ENCODE measurements around the gene LYSMD3.

Gene LYSMD3

DNA sequence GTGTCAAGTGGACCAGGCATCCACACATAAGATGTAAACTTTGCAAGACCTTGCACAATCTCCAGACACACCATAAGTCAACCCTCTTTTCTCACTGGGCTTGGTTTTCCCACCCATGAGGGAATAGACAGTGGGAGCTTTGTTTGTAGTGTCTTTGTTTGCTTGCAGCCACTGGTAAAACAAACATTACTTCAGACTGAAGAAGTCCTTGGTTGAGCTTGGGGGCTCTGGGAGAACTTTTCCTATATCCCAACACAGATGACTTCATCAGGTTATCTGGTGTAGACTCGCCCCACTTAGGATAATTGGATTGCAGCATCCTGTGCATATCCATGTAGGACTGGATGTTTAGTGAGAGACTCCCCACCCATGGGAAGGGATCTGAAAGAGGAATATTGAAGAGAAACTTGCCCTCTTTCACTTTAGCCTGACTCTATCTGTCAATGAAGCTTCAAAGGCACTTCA lies 17.7 kb upstream of the LYSMD3 start:
- DNase-seq, result no peak

GRCh38 chr5:90546216-90546837 lies 16.9 kb upstream of the LYSMD3 start:
- no peak for DNase-seq

DNA sequence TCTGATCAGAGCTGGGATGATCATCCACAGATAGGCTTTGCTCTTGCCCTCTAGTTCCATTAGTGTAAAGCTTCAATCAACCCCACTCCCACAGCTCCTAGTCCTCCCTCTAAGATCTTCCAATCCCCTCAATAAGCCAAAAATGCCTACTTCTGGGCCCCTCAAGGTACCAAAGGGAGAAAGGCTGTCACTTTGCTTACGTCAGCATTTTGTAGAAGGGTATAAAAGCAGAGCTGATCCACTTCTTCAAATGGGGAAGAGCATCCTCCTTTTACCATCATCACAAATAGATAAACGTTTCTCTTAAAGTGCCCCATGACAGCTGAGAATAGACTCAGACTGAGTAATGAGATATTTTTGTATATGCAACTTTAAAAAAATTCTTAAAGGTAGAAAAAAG lies 16.1 kb upstream of the LYSMD3 start:
- no peak for DNase-seq

GRCh38 chr5:90542827-90543519 lies 13.6 kb upstream of the LYSMD3 start:
- no peak for DNase-seq

GRCh38 chr5:90534922-90535321 lies 5.5 kb upstream of the LYSMD3 start:
- no peak for DNase-seq

- DNase-seq, result no peak
Measured at GRCh38 chr5:90533794-90534193, 4.4 kb upstream of the LYSMD3 start.

DNA sequence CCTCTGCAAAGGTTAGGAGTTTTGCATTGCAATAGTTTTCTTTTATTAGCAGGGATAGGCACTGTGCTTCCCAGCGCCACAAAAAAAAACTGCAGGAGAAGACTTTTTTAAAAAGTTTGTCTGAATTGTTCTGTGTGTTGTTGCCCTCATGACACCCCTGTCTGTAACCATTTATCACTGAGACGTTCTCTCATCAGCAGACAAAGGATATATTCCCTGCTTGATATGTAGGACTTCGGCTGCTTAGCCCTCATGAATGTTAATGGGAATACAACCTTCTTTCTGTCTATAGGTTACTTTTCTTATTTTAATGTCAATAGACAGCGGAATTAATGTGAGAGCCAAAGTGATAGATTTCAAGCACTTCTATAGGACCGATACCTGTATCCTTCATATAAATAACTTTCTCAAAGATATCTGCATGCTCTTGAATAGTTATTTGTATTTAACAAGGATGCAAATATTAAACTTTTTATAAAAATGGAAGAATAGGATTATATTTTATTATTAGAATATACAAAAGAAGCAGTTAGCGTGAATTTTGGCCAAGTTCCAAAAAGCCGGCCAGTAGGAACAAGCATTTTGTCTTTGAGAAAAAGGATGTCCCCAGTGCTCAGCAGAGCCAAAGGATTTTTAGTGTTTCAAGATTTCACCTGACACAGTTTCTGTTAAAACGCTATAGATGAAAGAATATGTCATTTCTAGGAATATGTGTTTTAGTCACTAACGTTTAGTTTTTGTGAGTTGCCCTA lies 1.5 kb upstream of the LYSMD3 start:
- no peak for DNase-seq

- peak; percentile 50 for DNase-seq
Measured at GRCh38 chr5:90529939-90530677, 724 bp upstream of the LYSMD3 start.

DNA sequence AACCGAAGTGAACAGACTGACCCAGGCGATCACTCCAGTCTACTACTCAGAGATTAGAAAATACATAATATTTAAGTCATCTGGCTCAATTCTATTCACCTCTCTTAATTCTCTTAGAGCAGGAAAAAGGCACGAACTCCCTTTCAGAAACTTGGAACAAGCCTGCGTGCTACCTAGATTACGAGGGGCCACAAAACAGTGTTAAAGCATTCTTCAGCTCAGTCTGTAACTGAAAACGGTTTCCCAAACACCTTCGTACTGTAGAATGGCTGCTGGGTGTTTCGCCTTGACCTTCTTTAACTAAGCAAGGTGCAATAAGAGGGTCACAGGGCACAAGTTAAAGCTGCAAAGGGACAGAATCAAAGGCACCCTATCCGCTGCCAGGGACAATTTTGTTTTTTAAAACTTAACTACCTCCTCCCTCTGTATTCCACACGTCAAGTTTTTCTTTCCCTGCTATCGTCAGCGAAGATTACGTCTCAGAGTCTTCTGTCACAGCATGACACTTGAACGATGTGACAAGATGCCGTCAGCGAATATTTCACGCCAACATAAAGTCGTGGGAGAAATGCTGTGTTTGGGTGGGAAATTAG lies 687 bp downstream of the LYSMD3 start:
- no peak for DNase-seq

GRCh38 chr5:90519081-90519480 lies 10.3 kb downstream of the LYSMD3 start:
- DNase-seq, result no peak

GRCh38 chr5:90518661-90519060 lies 10.7 kb downstream of the LYSMD3 start:
- DNase-seq, result no peak

DNA sequence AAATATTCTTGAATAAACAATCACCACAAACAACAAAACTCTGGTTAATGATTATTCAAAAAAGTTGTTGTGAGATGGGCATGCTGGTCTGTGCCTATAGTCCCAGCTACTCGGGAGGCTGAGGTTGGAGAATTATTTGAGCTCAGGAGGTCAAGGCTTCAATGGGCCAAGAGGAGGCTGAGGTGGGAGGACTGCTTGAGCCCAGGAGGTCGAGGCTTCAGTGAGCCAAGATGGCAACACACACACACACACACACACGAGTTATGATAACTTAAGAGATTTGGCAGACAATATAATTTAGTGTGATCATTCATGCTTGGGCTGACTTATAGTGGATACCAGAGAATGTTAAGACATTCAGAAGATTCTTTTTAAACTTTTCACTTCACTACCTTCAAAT lies 14.9 kb downstream of the LYSMD3 start:
- DNase-seq, result no peak

DNA sequence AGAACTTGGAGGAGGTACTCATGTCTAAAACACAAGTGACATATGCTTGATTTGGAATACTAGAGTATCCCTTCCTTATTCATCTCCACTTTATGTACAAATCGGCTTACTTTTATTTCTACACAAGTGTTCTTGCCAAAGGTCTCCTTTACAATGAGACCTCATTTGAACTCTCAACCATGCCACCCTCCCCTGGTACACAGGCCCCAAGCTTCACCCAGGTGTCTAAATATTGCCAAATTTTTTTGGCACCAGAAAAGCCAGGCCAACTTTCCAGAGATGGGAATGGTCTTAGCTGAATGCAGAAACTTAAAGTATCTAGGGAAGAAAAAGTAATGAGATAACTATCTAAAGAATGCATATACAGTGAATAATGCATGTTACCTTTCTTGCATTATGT lies 18.9 kb downstream of the LYSMD3 start:
- DNase-seq, result no peak

- DNase-seq, result no peak
Measured at GRCh38 chr5:90506221-90506620, 23.2 kb downstream of the LYSMD3 start.

- no peak for DNase-seq
Measured at GRCh38 chr5:90504743-90505142, 24.6 kb downstream of the LYSMD3 start.

DNA sequence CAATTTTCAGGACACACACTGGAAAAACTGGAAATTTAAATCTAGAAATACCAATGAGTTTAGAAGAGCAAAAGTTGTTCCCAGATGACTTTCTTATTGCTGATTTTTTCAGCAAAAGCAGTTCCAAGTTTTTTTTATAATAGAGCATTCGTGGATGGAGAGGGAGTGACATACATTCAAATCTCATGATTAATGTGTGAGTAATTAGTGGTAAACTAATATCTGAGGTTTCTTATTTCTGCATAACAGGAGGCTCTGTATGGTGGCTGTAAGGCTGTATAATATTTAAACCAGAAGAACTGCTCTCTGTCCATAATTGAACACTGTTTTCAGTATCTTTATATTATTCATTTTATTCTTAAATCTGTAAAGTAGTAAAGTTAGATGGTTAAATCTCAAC lies 25.8 kb downstream of the LYSMD3 start:
- DNase-seq, result no peak

- no peak for DNase-seq
Measured at GRCh38 chr5:90495146-90495545, 34.2 kb downstream of the LYSMD3 start.

GRCh38 chr5:90494043-90494442 lies 35.3 kb downstream of the LYSMD3 start:
- no peak for DNase-seq

DNA sequence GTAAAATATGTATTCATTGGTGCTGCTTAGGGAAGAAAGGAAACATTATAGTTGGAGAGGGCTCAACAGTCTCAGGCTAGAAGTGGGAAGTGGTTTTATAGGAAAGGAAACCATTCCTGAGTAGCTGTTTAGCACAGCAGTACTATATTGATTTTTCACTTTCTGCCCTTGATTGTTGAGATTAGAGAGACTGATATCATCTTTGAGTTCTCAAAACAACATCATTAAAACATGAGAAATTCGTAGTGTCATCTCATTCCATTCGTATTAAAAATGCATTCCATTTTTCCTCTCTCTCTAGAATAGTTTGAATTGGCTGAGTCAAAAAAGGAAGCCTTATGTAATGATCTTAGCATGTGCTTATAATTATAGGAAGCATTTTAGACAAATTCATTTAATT lies 40.6 kb downstream of the LYSMD3 start:
- no peak for DNase-seq

DNA sequence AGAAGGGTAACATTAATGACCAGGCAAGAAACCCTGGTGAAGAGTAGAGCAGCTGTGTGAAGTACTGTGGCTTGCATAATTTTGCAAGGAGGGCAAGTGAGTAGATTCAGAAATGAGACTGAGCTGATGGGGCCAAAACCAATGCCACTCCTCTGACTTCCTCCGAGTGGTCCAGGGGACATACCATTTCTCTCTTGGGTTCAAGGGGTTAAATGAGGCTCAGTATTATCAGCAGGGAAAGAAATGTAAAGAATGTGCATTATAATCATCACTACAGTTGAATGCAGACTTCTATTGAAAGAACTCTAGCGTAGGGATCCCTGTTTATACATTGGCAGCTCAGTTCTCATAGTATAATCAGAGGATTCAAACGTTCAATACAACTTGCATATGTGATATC lies 44.8 kb downstream of the LYSMD3 start:
- DNase-seq, result no peak

GRCh38 chr5:90483206-90483605 lies 46.2 kb downstream of the LYSMD3 start:
- no peak for DNase-seq

DNA sequence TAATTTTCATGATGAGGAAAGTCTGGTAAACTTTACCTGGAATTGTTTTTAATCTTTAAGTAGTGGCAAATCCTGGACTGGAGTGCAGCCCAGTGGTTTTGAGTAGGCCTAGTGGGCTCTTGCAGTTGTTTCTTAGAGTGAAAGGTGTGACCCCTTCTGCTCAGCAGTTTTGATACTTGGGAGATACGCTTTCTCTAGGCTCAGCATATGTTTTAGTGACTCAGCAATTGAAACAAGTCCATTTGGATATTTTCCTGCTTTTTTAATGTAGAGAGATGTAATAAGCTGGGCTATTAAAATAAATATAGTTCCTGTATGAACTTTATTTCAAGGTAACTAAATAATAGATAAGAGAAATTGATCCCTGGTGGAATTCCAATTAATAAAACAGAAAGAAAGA lies 48.7 kb downstream of the LYSMD3 start:
- no peak for DNase-seq
